GM06990 (cell line): Measurements from ENCODE around the gene CNTNAP2.

Experiments used
- DNase-seq: peaks from one replicate; pipeline ENCODE4 v3.0.0-alpha.2; 2011; ENCODE audit not compliant: insufficient read length; ENCODE audit errors: extremely low read depth
- H3K27me3 ChIP-seq: replicated peaks from 2 replicates; pipeline ENCODE4 v1.6.0; 2011; ENCODE audit warnings: low read length; ENCODE audit not compliant: control insufficient read depth, insufficient read depth
- H3K36me3 ChIP-seq: 2 replicates; pipeline ENCODE4 v1.5.1; 2011; ENCODE audit warnings: low read length; ENCODE audit not compliant: control insufficient read depth, insufficient read depth
- H3K4me3 ChIP-seq: replicated peaks from 2 replicates; pipeline ENCODE4 v1.5.1; 2011; ENCODE audit warnings: low read depth, mild to moderate bottlenecking, control low read depth, low read length
- TF ChIP-seq, protein P1 (sequence below): IDR thresholded peaks from 2 replicates; pipeline ENCODE4 v1.5.1; 2011; ENCODE audit warnings: low read length, control low read depth, mild to moderate bottlenecking, inconsistent platforms; ENCODE audit not compliant: insufficient read depth, poor library complexity, severe bottlenecking

Gene CNTNAP2

DNA sequence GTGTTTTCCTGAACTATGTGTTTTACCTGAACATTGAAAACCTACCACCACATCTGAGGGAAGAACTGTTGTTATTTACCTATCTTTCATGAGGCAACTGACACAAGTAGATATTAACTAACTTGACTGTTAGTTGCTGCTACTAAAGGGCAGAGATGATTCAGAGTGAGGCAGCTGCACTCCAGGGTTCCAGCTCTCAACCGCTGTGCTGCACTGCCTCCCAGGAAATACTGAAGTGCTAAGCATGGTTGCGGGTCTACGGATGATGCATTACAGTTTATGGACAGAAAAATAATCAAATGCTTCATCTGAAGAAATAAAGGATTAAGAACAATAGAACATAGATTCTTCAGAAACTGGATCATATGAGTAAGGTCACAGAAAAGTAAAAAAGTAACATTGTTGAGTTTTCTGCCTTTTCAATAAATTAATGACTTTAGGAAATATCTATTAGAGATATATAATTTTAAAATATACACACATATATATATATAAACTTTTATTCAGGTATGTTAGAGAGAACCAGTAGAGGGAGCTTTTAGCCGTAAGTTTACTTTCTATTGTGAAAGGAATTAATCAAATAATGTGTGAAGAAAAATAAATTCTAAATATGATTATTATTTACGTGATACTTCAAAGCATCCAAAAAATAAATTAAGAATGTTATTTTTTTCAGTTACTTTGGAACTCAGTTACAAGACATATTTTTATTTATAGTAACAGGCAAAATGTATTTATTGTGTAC, 620.0 kb downstream of the CNTNAP2 start:
- H3K27me3 ChIP-seq = no peaks in the 10 kb centered on the region
- DNase-seq = no peak
- no peak overlapping the region for H3K4me3 ChIP-seq
- H3K36me3 ChIP-seq = no peaks in the 10 kb centered on the region
- TF ChIP-seq, protein P1, sequence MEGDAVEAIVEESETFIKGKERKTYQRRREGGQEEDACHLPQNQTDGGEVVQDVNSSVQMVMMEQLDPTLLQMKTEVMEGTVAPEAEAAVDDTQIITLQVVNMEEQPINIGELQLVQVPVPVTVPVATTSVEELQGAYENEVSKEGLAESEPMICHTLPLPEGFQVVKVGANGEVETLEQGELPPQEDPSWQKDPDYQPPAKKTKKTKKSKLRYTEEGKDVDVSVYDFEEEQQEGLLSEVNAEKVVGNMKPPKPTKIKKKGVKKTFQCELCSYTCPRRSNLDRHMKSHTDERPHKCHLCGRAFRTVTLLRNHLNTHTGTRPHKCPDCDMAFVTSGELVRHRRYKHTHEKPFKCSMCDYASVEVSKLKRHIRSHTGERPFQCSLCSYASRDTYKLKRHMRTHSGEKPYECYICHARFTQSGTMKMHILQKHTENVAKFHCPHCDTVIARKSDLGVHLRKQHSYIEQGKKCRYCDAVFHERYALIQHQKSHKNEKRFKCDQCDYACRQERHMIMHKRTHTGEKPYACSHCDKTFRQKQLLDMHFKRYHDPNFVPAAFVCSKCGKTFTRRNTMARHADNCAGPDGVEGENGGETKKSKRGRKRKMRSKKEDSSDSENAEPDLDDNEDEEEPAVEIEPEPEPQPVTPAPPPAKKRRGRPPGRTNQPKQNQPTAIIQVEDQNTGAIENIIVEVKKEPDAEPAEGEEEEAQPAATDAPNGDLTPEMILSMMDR = no peak

DNA sequence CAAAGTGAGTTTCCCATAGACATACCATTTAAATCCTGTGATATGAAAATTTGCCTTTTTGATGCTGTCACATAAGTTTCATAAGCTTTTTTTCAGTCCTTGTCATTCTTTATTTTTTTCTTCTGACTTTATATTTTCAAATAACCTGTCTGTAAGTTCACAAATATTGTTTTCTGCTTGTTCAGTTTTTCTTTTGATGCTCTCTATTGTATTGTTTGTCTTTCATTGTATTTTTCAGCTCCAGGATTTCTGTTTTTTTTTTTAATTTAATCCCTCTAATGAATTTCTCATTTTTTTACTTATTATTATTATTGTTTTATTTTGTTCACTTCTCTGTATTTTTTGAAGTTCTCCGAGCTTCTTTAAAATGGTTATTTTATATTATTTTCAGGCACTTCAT, 623.4 kb downstream of the CNTNAP2 start:
- Histone ChIP-seq H3K4me3 (no peak overlapping the region), H3K27me3 (no peaks in the 10 kb centered on the region), H3K36me3 (no peaks in the 10 kb centered on the region)
- no peak for DNase-seq
- TF ChIP-seq, protein P1 = no peak

DNA sequence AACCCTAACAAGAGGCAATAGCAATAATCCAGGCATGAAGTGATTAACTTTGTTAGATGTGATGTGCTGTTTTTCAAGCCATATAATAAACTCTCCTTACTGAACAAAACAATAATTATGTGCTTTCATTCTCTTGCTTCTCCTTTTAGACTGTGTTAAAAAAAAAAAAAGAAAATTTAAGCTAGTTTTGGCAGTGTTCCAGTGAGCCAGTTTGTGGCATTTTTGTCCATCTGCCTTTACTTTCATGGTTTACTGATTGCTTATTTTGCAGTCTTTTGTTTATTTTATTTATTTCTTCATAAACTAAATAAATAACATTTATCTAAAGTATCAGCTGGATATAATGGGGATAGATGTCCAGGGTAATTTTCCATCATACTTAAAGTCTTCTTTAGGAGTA, 625.3 kb downstream of the CNTNAP2 start:
- TF ChIP-seq, protein P1 = no peak

DNA sequence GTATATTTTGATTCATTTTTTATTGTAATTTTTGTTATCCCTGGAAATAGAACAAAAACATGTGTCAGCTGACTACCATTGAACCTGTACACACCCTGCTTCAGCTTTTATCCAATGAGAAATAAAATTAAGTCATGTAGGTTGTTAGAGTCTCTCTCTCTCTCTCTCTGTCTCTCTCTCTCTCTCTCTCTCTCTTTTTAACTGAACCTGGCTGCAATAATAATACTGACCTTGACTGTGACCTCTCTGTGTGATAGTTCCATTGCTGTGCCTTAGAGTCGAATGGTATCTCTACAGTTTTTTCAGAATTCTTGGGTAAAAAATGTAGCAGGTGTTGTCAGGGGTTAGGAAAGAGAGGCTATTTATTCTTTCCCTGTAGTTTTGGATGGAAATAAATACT, 637.8 kb downstream of the CNTNAP2 start:
- TF ChIP-seq, protein P1 = no peak
- H3K4me3 ChIP-seq = no peak overlapping the region
- H3K27me3 ChIP-seq = no peaks in the 10 kb centered on the region
- DNase-seq = no peak
- no peaks in the 10 kb centered on the region for H3K36me3 ChIP-seq

More for the DNA sequence above, 625.3 kb downstream of the CNTNAP2 start:
- Histone ChIP-seq H3K4me3 (no peak overlapping the region), H3K36me3 (no peaks in the 10 kb centered on the region), H3K27me3 (no peaks in the 10 kb centered on the region)
- no peak for DNase-seq

DNA sequence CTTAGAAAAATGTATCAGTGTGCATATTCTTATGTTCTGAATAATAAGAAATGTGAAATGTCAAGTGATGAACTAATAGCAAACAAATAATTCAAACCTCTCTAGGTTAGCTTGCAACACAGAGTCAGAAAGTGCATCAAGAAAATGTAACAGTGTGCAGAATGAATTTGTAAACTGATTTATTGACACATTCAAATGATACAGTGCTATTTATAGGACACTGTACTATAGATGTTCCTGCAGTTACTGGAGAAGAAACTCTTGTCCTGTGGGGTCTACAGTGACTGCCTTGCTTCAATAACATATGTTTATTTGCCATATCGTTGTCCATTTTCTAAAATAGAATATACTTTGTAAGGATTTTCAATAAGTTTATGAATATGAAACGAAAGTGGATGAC, 639.0 kb downstream of the CNTNAP2 start:
- no peaks in the 10 kb centered on the region for H3K27me3 ChIP-seq
- H3K36me3 ChIP-seq = no peaks in the 10 kb centered on the region
- H3K4me3 ChIP-seq = no peak overlapping the region
- no peak for DNase-seq
- TF ChIP-seq, protein P1 = no peak

DNA sequence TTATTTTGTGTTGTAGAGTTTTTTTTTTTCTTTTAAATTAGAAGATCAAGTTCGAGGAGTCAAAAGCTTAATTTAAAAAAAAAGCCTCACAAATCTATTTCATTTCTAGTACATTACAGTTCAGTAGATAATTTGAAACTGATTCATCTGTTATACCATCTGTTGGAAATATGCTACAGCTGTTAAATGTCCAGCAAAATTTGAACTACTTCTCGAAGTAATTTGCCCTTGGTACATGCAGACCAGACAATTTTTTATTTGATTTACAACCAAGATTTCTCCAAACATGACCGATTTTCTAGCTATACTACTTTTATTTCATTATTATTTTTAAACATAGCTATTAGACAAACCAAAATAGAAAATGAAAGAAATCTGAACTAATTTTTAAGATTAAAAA, 647.9 kb downstream of the CNTNAP2 start:
- Histone ChIP-seq H3K4me3 (no peak overlapping the region), H3K36me3 (no peaks in the 10 kb centered on the region), H3K27me3 (no peaks in the 10 kb centered on the region)
- TF ChIP-seq, protein P1 = no peak
- DNase-seq = no peak
